HEK293T (cell line): ENCODE data around the gene ZDHHC14.

Source experiments
- CTCF ChIA-PET: fragments of 350-600 bp; formaldehyde crosslinking; extraction: SDS; loops from one replicate; lab custom pipeline; 2021; ENCODE audit warnings: antibody characterized with exemption, inconsistent platforms; lab: Yijun Ruan, JAX
- POLR2A ChIA-PET: fragments of 350-600 bp; formaldehyde crosslinking; extraction: SDS; loops from one replicate; lab custom pipeline; 2020; ENCODE audit warnings: antibody characterized with exemption, inconsistent platforms; lab: Yijun Ruan, JAX
- DNase-seq: peaks from one replicate; pipeline ENCODE4 v3.0.0; 2012; ENCODE audit warnings: mixed read lengths; ENCODE audit errors: extremely low spot score
- ARNT ChIP-seq: fragments of 450-650 bp; IDR thresholded peaks from 2 replicates; pipeline ENCODE4 v1.6.1; 2017; ENCODE audit warnings: mild to moderate bottlenecking
- BHLHE40 ChIP-seq: fragments of 450-650 bp; IDR thresholded peaks from 2 replicates; pipeline ENCODE4 v1.6.1; 2016; ENCODE audit warnings: mild to moderate bottlenecking, moderate library complexity, borderline replicate concordance
- CTBP1 ChIP-seq: fragments of 450-650 bp; IDR thresholded peaks from 2 replicates; pipeline ENCODE4 v1.6.1; 2016; ENCODE audit warnings: borderline replicate concordance
- ELF4 ChIP-seq: fragments of 450-650 bp; IDR thresholded peaks from 2 replicates; pipeline ENCODE4 v1.6.1; 2017; ENCODE audit warnings: antibody characterized with exemption
- FOXA1 ChIP-seq: fragments of 450-650 bp; IDR thresholded peaks from 2 replicates; pipeline ENCODE4 v1.6.1; 2016; ENCODE audit warnings: mild to moderate bottlenecking
- FOXK2 ChIP-seq: fragments of 450-650 bp; IDR thresholded peaks from 2 replicates; pipeline ENCODE4 v1.6.1; 2016; ENCODE audit warnings: mild to moderate bottlenecking
- FOXM1 ChIP-seq: fragments of 450-650 bp; IDR thresholded peaks from 2 replicates; pipeline ENCODE4 v1.6.1; 2017; ENCODE audit warnings: mild to moderate bottlenecking, borderline replicate concordance
- HDGF ChIP-seq: fragments of 450-650 bp; IDR thresholded peaks from 2 replicates; pipeline ENCODE4 v1.6.1; 2017; ENCODE audit warnings: antibody characterized with exemption, borderline replicate concordance
- L3MBTL2 ChIP-seq: fragments of 450-650 bp; conservative IDR thresholded peaks from 2 replicates; pipeline ENCODE4 v1.6.1; 2016; ENCODE audit warnings: mild to moderate bottlenecking
- LEF1 ChIP-seq: fragments of 450-650 bp; IDR thresholded peaks from 2 replicates; pipeline ENCODE4 v1.6.1; 2017; ENCODE audit warnings: mild to moderate bottlenecking, borderline replicate concordance
- NFRKB ChIP-seq: fragments of 450-650 bp; IDR thresholded peaks from 2 replicates; pipeline ENCODE4 v1.6.1; 2016; ENCODE audit warnings: mild to moderate bottlenecking, moderate library complexity
- PKNOX1 ChIP-seq: fragments of 450-650 bp; IDR thresholded peaks from 2 replicates; pipeline ENCODE4 v1.6.1; 2016
- SP1 ChIP-seq: fragments of 450-650 bp; IDR thresholded peaks from 2 replicates; pipeline ENCODE4 v1.6.1; 2017
- SUZ12 ChIP-seq: fragments of 450-650 bp; IDR thresholded peaks from 2 replicates; pipeline ENCODE4 v1.6.1; 2016; ENCODE audit warnings: mild to moderate bottlenecking
- TARDBP ChIP-seq: fragments of 450-650 bp; IDR thresholded peaks from 2 replicates; pipeline ENCODE4 v1.6.1; 2016
- ZNF384 ChIP-seq: fragments of 450-650 bp; IDR thresholded peaks from 2 replicates; pipeline ENCODE4 v1.6.1; 2016

Gene ZDHHC14

GRCh38 chr6:157505912-157506491 lies 125.0 kb downstream of the ZDHHC14 start:
- POLR2A ChIA-PET, result no interaction called here

GRCh38 chr6:157510323-157511188 lies 129.6 kb downstream of the ZDHHC14 start:
- ChIA-PET CTCF (interaction anchor here (0.6 kb wide), 1 partner anchor 138 kb away, joined by 3 read pairs; no protein-coding TSS in a partner anchor), POLR2A (no interaction called here)

More at GRCh38 chr6:157505912-157506491, 125.0 kb downstream of the ZDHHC14 start:
- CTCF ChIA-PET, result no interaction called here
- TF ChIP-seq FOXM1, result no peak
- no peak for TF ChIP-seq L3MBTL2
- TF ChIP-seq SP1, result no peak
- no peak for TF ChIP-seq SUZ12
- no peak for TF ChIP-seq NFRKB
- TF ChIP-seq BHLHE40, result no peak
- no peak for TF ChIP-seq FOXA1
- TF ChIP-seq HDGF, result no peak
- TF ChIP-seq LEF1, result no peak
- no peak for TF ChIP-seq ELF4
- no peak for TF ChIP-seq PKNOX1
- TF ChIP-seq TARDBP, result no peak
- TF ChIP-seq ARNT, result no peak
- TF ChIP-seq FOXK2, result no peak
- TF ChIP-seq CTBP1, result no peak
- TF ChIP-seq ZNF384, result no peak
- DNase-seq, result no peak

GRCh38 chr6:157511682-157512381 lies 130.8 kb downstream of the ZDHHC14 start:
- TF ChIP-seq L3MBTL2 (no peak), SUZ12 (no peak), FOXM1 (no peak), LEF1 (no peak), NFRKB (no peak), ELF4 (no peak), PKNOX1 (no peak), TARDBP (no peak), FOXK2 (no peak), ZNF384 (no peak), SP1 (no peak), BHLHE40 (no peak), ARNT (no peak), FOXA1 (no peak), CTBP1 (no peak)
- ChIA-PET CTCF (no interaction called here), POLR2A (no interaction called here)
- DNase-seq, result no peak

More at GRCh38 chr6:157510323-157511188, 129.6 kb downstream of the ZDHHC14 start:
- TF ChIP-seq ARNT (no peak), PKNOX1 (no peak), SP1 (no peak), TARDBP (no peak), BHLHE40 (no peak), HDGF (no peak), CTBP1 (no peak), SUZ12 (no peak), FOXM1 (no peak), ELF4 (no peak), LEF1 (no peak), FOXK2 (no peak), FOXA1 (no peak)
- no peak for DNase-seq

GRCh38 chr6:157512382-157512682 lies 131.3 kb downstream of the ZDHHC14 start:
- ChIA-PET POLR2A (no interaction called here), CTCF (no interaction called here)
- DNase-seq, result no peak
- no peak for TF ChIP-seq ARNT

GRCh38 chr6:157513004-157513603 lies 132.1 kb downstream of the ZDHHC14 start:
- ChIA-PET CTCF (no interaction called here), POLR2A (no interaction called here)
- DNase-seq, result no peak
- TF ChIP-seq FOXK2, result no peak
- TF ChIP-seq PKNOX1, result no peak
- TF ChIP-seq ELF4, result no peak
- TF ChIP-seq NFRKB, result no peak
- no peak for TF ChIP-seq FOXA1
- TF ChIP-seq L3MBTL2, result no peak
- TF ChIP-seq CTBP1, result no peak
- TF ChIP-seq LEF1, result no peak
- TF ChIP-seq ARNT, result no peak
- no peak for TF ChIP-seq FOXM1
